Cardiac fibroblast (primary cell): ENCODE measurements around the gene SMG6.

Experiments
- DNase-seq, 2 donors: peaks; one replicate each; pipeline versions ENCODE4 v3.0.0 to v3.0.0-alpha.2; 2010; ENCODE audit warnings: low read depth in 2 of 2
- H3K4me3 ChIP-seq, 2 donors: replicated peaks in 1 of 2; 1 replicate in 1 of 2; 2 replicates in 1 of 2; pipeline ENCODE4 v1.5.1; 2011; ENCODE audit warnings: low read depth in 2 of 2, low read length in 2 of 2, mild to moderate bottlenecking in 2 of 2, moderate library complexity in 1 of 2
- CTCF ChIP-seq: IDR thresholded peaks from one replicate; pipeline ENCODE4 v1.5.1; 2011; ENCODE audit warnings: low read depth, mild to moderate bottlenecking, low read length, inconsistent platforms

The SMG6 gene

DNA sequence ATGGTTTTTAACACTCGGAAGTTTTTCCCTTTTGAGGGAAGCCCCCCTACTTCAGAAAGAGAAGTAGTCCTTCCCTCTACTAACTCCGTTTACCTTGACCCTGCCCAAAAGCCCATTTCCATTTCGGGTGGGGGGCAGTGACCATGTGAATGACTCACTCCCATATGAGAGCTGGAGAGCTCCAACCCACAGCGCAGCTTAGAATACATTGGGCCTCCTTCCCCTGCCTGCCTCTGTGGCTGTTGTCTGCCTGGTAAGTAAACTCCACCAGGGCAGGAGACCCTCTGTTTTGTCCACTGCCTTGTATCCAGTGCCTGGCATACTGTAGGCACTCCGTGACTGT is 34.7 kb upstream of the SMG6 start:
- no peak for TF ChIP-seq CTCF
- H3K4me3 ChIP-seq = peak overlapping the region; percentile 83 to 89
- no peak for DNase-seq

GRCh38 chr17:2337544-2338314 is 34.1 kb upstream of the SMG6 start:
- TF ChIP-seq CTCF = no peak
- H3K4me3 ChIP-seq = peak overlapping the region; percentile 83 to 89
- peak; percentile 34 to 66 for DNase-seq

- no peak for TF ChIP-seq CTCF
- peak within 1 kb of the TSS; percentile 83 to 89 for H3K4me3 ChIP-seq
- peak; percentile 31 to 69 for DNase-seq
Observed at GRCh38 chr17:2336852-2337543, 33.4 kb upstream of the SMG6 start, which contains the start of gene SGSM2. SGSM2 (plus strand) TSS chr17:2337501; CDS start chr17:2337689, 188 bp downstream.

DNA sequence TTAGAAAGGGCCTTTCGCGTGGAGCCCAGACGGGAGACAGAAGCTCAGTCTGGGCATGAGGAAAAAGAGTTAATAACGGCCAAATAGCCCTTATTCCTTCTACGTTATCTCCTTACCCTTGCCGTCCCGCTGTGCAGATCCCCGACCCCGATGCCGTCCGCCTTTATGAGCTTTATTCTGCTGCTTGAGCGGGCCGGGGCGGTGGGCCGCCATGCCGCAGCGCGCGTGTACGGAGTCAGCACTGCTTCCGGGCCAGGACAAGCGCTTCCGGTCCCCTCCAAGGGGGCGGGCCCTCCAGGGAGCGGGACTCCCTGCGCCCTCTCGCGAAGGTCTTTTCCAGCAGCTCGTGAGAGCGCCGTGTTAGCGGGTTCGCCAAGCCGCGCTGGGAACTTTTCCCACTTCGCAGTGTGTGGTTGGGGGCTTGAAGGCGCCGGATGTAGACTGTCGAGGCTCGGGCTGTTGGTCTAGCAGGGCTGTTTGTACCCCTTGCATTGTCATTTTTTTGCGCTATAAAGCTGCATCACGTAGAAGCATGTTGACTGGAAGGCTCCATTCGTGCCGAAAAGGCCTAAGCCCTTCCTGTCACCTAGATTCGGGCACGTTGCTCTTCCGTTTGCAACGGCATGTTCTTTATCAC is 32.7 kb upstream of the SMG6 start, which contains the start of gene TSR1:
TSR1 (minus strand) TSS at position 243 of the 637 bp plus-strand sequence; CDS start at position 213, 30 bp downstream.
- TF ChIP-seq CTCF = no peak
- peak; percentile 89 to 92 for DNase-seq
- H3K4me3 ChIP-seq = peak within 1 kb of the TSS; percentile 83 to 89

DNA sequence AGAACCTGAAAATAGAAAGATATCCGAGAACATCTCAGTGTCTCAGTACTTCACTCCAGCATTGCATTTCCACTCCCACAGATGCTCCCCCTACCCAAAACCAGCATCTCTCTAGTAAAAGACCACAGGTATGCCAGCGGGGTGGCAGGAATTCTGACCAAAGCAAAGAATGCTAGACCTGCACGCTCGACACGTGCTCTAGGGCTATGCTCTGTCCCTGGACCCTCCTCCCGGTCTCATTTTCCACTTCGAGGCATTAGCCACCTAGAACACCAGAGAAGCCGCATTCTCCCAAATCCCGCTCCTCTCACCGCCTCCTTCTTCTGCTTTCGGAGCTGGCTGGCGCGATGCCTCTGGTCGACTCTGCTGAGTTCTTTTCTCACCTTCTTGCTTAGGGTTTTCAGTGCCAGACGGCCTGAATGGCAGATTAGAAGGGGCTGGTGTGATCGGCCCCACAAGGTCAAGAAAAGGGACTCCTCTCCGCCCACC is 32.2 kb upstream of the SMG6 start:
- no peak for DNase-seq
- TF ChIP-seq CTCF = no peak

DNA sequence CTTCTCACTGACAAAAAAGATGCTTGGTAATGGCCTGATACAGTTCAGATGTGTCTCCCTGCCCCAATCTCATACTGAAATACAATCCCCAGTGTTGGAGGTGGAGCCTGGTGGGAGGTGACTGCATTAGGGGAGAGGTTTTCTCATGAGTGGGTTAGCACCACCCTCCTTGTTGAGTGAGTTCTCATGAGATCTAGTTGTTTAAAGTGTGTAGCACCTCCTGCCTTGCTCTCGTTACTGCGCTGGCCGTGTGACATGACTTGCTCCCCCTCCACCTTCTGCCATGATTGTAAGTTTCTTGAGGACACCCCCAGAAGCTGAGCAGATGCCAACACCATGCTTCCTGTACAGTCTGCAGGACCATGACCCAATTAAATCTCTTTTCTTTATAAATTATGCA is 27.7 kb upstream of the SMG6 start:
- DNase-seq = no peak
- no peak for TF ChIP-seq CTCF
- no peak overlapping the region for H3K4me3 ChIP-seq

More for the DNA sequence above, 32.2 kb upstream of the SMG6 start:
- H3K4me3 ChIP-seq = peak overlapping the region; percentile 83 to 89
